ENCODE measurements around the gene PKD2L2.
"Not testable (repeated sequence)": the region's sequence is repeated elsewhere in the genome, so short reads cannot be mapped to it uniquely, and the experiment has no call there.

The PKD2L2 gene

DNA sequence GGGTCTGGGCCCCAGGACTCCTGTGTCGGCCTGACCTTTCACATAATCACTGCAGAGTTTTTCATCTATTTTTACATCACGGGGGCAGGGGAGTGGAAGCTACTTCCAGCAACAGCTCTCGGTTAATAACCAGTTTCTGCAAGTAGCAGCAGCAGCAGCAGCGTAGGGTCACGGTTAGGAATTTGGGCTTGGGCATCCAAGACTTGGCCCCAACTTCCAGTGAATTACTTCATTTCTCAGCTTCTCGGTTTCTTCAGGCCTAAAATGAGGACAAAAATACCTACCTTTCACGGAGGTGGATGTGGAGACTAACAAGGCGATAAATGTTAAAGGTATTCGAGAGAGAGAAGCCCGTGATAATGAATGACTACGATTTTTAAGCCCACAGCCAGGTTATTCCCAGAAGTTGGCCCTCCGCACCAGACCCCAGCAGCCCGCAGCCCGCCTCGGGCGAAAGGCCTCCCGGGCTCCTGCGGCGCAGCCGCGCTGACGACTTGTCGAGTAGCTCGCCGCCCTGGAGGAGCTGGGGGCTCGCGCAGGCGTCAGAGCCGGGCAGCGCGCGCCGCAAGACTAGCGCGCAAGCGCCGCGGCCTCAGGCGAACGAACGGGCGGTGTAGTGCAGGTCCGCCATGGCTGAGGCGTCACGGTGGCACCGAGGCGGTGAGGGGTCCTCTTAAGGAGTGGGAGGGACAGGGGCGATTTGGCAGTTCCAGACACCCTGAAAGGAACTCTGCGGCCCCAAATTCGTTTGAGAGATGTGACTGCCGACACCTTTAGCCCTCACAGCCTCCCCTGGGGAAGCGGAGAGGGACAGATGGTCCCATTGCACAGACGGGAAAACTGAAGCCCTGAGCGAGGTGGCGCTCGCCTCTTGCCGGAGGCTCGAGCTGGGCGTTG is at the start of gene PKD2L2:
TSS of gene PKD2L2 (plus strand) at position 595 of the 897 bp plus-strand sequence. CDS start at position 630, 35 bp downstream.
- Mint-ChIP-seq H3K27me3 (no peaks in the 10 kb centered on the region), H3K36me3 (ENCODE audit: low read depth) (no peaks in the 10 kb centered on the region), H3K4me3 (peak within 1 kb of the TSS; percentile 81), H3K9me3 (no peaks in the 10 kb centered on the region), H3K4me1 (ENCODE audit: low read depth) (peaks cover 20% of the 10 kb centered on the region), H3K27ac (peak within 1 kb of the TSS; percentile 88)
- intact Hi-C loops (cut with micrococcal nuclease), result no loop called here

GRCh38 chr5:137842296-137842695 is 47.0 kb upstream of the PKD2L2 start:
- intact Hi-C loops (cut with micrococcal nuclease), result no loop called here
- no peak overlapping the region for H3K4me3 Mint-ChIP-seq
- H3K9me3 Mint-ChIP-seq, result no peaks in the 10 kb centered on the region
- no peak overlapping the region for H3K27ac Mint-ChIP-seq
- peaks cover 28% of the 10 kb centered on the region for H3K4me1 Mint-ChIP-seq (ENCODE audit: low read depth)
- no peaks in the 10 kb centered on the region for H3K27me3 Mint-ChIP-seq
- H3K36me3 Mint-ChIP-seq (ENCODE audit: low read depth), result peaks cover 6% of the 10 kb centered on the region

- intact Hi-C loops (cut with micrococcal nuclease), result no loop called here
- H3K9me3 Mint-ChIP-seq, result no peaks in the 10 kb centered on the region
- H3K36me3 Mint-ChIP-seq (ENCODE audit: low read depth), result peaks cover 6% of the 10 kb centered on the region
- H3K4me3 Mint-ChIP-seq, result no peak overlapping the region
- H3K27ac Mint-ChIP-seq, result no peak overlapping the region
- no peaks in the 10 kb centered on the region for H3K27me3 Mint-ChIP-seq
- H3K4me1 Mint-ChIP-seq (ENCODE audit: low read depth), result peaks cover 28% of the 10 kb centered on the region
Observed at GRCh38 chr5:137843676-137844299, 45.5 kb upstream of the PKD2L2 start.

- intact Hi-C loops (cut with micrococcal nuclease), result no loop called here
- Mint-ChIP-seq H3K36me3 (ENCODE audit: low read depth) (peaks cover 6% of the 10 kb centered on the region), H3K27me3 (no peaks in the 10 kb centered on the region), H3K4me3 (no peak overlapping the region), H3K4me1 (ENCODE audit: low read depth) (peaks cover 24% of the 10 kb centered on the region), H3K9me3 (no peaks in the 10 kb centered on the region), H3K27ac (no peak overlapping the region)
Observed at GRCh38 chr5:137845472-137845871, 43.8 kb upstream of the PKD2L2 start.

- Mint-ChIP-seq H3K27me3 (no peaks in the 10 kb centered on the region), H3K36me3 (ENCODE audit: low read depth) (peaks cover 12% of the 10 kb centered on the region), H3K9me3 (no peaks in the 10 kb centered on the region), H3K4me1 (ENCODE audit: low read depth) (peaks cover 18% of the 10 kb centered on the region), H3K4me3 (no peak overlapping the region), H3K27ac (no peak overlapping the region)
- intact Hi-C loops (cut with micrococcal nuclease), result no loop called here
Observed at GRCh38 chr5:137847687-137848086, 41.6 kb upstream of the PKD2L2 start.

- H3K27me3 Mint-ChIP-seq; H3K9me3 Mint-ChIP-seq; H3K27ac Mint-ChIP-seq; intact Hi-C loops (cut with micrococcal nuclease); H3K36me3 Mint-ChIP-seq (ENCODE audit: low read depth); H3K4me3 Mint-ChIP-seq: not testable (repeated sequence)
- H3K4me1 Mint-ChIP-seq (ENCODE audit: low read depth), result peaks cover 19% of the 10 kb centered on the region
Observed at GRCh38 chr5:137853165-137853564, 36.1 kb upstream of the PKD2L2 start.

DNA sequence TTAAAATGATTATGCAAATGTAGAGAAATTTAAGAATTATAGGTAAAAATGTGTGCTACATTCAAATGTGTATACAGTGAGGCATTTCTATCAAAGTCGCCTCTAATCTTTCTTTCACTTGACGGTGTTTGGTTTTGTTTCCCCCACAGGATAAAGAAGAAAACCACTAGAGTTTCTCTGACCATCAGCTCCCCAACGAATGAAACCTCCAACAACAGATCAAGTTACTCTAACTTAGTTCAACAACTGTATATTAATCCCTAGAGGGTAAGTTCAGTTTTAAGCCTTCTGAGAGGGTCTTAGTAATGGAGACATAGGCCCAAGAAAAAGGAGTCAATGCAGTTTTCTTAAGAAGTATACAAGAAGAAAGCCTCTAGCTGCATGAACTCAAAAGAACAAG is 33.1 kb upstream of the PKD2L2 start:
- no peaks in the 10 kb centered on the region for H3K9me3 Mint-ChIP-seq
- no peak overlapping the region for H3K4me3 Mint-ChIP-seq
- H3K4me1 Mint-ChIP-seq (ENCODE audit: low read depth), result peaks cover 26% of the 10 kb centered on the region
- H3K27me3 Mint-ChIP-seq, result no peaks in the 10 kb centered on the region
- H3K27ac Mint-ChIP-seq, result no peak overlapping the region
- intact Hi-C loops (cut with micrococcal nuclease), result no loop called here
- no peaks in the 10 kb centered on the region for H3K36me3 Mint-ChIP-seq (ENCODE audit: low read depth)

DNA sequence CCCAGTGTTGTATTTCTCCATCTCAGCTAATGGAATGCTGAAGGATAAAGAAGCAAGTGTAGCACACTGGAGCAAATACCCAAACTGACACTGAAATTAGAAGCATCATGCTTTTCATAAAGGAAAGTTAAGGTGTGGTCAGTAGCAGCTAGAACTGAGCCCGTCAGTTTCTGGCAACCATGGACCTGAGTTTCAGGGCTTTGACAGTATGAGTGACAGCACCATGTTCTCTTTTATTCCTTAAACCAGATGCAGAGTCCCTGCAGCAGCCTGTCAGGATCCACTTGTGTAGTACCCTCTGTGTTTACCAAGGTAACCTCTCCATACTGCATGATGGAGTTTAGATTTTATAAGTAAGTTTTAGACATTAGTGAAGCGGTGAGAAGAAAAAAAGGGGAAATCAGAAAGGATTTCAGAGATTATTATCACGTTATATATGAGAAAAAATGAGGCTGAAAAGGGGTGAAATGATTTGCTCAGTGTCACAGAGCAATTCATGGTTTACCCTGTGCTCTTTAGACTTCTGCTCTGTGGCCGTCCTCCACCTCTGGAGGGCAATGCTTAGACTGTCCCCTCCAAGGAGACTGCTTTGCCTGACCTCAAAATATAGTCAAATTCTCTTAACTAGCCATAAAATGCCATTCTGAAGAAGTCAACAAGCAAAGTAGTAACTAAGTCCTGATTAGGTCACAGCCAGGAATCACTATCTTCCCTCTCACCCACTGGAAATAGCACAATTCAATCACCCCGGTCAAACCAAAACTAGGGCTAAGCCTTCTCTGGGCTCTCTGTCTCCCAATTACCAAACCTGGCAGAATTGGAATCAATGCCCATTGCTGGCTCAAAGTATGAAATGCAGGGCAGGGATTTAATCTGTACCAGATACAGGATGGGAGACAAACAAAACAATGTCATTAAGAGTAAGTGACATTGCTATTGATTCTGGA is 32.1 kb upstream of the PKD2L2 start:
- Mint-ChIP-seq H3K9me3 (no peaks in the 10 kb centered on the region), H3K27ac (peak overlapping the region; percentile 71), H3K4me1 (ENCODE audit: low read depth) (peaks cover 25% of the 10 kb centered on the region), H3K36me3 (ENCODE audit: low read depth) (no peaks in the 10 kb centered on the region), H3K4me3 (peak overlapping the region; percentile 7), H3K27me3 (no peaks in the 10 kb centered on the region)
- intact Hi-C loops (cut with micrococcal nuclease), result no loop called here

GRCh38 chr5:137858223-137858916 is 30.9 kb upstream of the PKD2L2 start:
- peak overlapping the region; percentile 71 for H3K27ac Mint-ChIP-seq

GRCh38 chr5:137858954-137859353 is 30.3 kb upstream of the PKD2L2 start:
- intact Hi-C loops (cut with micrococcal nuclease), result no loop called here
- Mint-ChIP-seq H3K36me3 (ENCODE audit: low read depth) (no peaks in the 10 kb centered on the region), H3K9me3 (no peaks in the 10 kb centered on the region), H3K4me1 (ENCODE audit: low read depth) (peaks cover 21% of the 10 kb centered on the region), H3K27me3 (no peaks in the 10 kb centered on the region), H3K27ac (no peak overlapping the region), H3K4me3 (no peak overlapping the region)

More at GRCh38 chr5:137858223-137858916, 30.9 kb upstream of the PKD2L2 start:
- no peaks in the 10 kb centered on the region for H3K9me3 Mint-ChIP-seq
- H3K4me1 Mint-ChIP-seq (ENCODE audit: low read depth), result peaks cover 21% of the 10 kb centered on the region
- no peaks in the 10 kb centered on the region for H3K36me3 Mint-ChIP-seq (ENCODE audit: low read depth)
- intact Hi-C loops (cut with micrococcal nuclease), result no loop called here
- H3K27me3 Mint-ChIP-seq, result no peaks in the 10 kb centered on the region
- H3K4me3 Mint-ChIP-seq, result no peak overlapping the region

- intact Hi-C loops (cut with micrococcal nuclease), result no loop called here
- H3K4me3 Mint-ChIP-seq, result no peak overlapping the region
Observed at GRCh38 chr5:137862251-137862650, 27.0 kb upstream of the PKD2L2 start.

GRCh38 chr5:137863653-137864052 is 25.6 kb upstream of the PKD2L2 start:
- peaks cover 19% of the 10 kb centered on the region for H3K4me1 Mint-ChIP-seq (ENCODE audit: low read depth)
- H3K9me3 Mint-ChIP-seq; intact Hi-C loops (cut with micrococcal nuclease); H3K4me3 Mint-ChIP-seq; H3K27ac Mint-ChIP-seq; H3K27me3 Mint-ChIP-seq; H3K36me3 Mint-ChIP-seq (ENCODE audit: low read depth): not testable (repeated sequence)

More at GRCh38 chr5:137862251-137862650, 27.0 kb upstream of the PKD2L2 start:
- H3K9me3 Mint-ChIP-seq, result no peaks in the 10 kb centered on the region
- no peaks in the 10 kb centered on the region for H3K36me3 Mint-ChIP-seq (ENCODE audit: low read depth)
- H3K27ac Mint-ChIP-seq, result no peak overlapping the region
- peaks cover 22% of the 10 kb centered on the region for H3K4me1 Mint-ChIP-seq (ENCODE audit: low read depth)
- H3K27me3 Mint-ChIP-seq, result no peaks in the 10 kb centered on the region

Measured in dendritic cell treated with granulocyte-macrophage colony-stimulating factor and Interleukin-4, amounts not matched to agents 40 ng/mL and 50 ng/mL, for 4 days (primary cell).